GM18951 (cell line): Measurements from ENCODE around the gene MEGF11.

Experiments
- POLR2A ChIP-seq: IDR thresholded peaks from 4 replicates; pipeline ENCODE4 v1.6.1; 2011; ENCODE audit warnings: mild to moderate bottlenecking; ENCODE audit not compliant: insufficient read length, insufficient read depth; ENCODE audit errors: extremely low read depth
- in situ Hi-C: fragments of 300-500 bp; cut with MboI; formaldehyde crosslinking; loops from one replicate; pipeline ENCODE4 v1.12.0; 2022; ENCODE audit warnings: low sequenced_read_pairs, mixed read lengths, inconsistent platforms; ENCODE audit not compliant: unreplicated experiment

MEGF11 gene

GRCh38 chr15:65916664-65917406, 336.7 kb downstream of the MEGF11 start:
- no peak for TF ChIP-seq POLR2A
- in situ Hi-C loops: no loop called here

DNA sequence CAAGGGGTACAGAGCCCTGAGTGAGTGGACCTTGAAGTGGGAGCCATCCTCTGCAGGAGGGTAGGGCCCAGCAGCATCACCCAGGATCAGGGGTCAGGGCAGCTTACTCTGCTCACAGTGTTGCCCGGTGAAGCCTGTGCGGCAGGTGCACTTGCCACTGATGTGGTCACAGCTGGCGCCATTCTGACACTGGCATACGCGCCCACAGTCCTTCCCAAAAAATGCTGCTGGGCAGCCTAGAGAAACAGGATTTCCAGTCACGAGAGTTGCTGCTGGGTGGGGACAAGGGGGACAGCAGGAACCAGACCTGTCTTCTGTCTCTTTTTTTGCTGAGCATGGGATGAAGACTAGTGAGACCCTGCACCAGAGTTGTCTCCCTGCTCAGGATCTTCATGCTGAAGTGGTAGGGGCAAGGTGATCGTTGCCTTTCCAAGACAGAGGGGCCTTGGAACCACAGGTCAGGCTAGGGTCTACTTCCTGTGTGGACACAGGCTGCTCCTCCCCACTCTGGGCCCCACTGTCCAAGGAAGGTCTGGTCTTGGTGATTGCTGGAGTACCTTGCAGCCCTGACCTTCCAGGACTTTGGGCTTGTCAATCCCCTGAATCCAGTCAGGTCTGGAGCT, 337.4 kb downstream of the MEGF11 start:
- in situ Hi-C loops: no loop called here

GRCh38 chr15:65914981-65915925, 338.3 kb downstream of the MEGF11 start:
- in situ Hi-C loops: no loop called here

More for the DNA sequence above, 337.4 kb downstream of the MEGF11 start:
- no peak for TF ChIP-seq POLR2A

GRCh38 chr15:65914386-65914785, 339.2 kb downstream of the MEGF11 start:
- no peak for TF ChIP-seq POLR2A
- in situ Hi-C loops: no loop called here

More at GRCh38 chr15:65914981-65915925, 338.3 kb downstream of the MEGF11 start:
- no peak for TF ChIP-seq POLR2A

GRCh38 chr15:65913631-65914199, 339.8 kb downstream of the MEGF11 start:
- in situ Hi-C loops: no loop called here
- TF ChIP-seq POLR2A: no peak

GRCh38 chr15:65912235-65912634, 341.3 kb downstream of the MEGF11 start:
- in situ Hi-C loops: no loop called here
- no peak for TF ChIP-seq POLR2A

- in situ Hi-C loops: no loop called here
- TF ChIP-seq POLR2A: no peak
Measured at GRCh38 chr15:65910341-65910740, 343.2 kb downstream of the MEGF11 start.

- in situ Hi-C loops: no loop called here
- TF ChIP-seq POLR2A: no peak
Measured at GRCh38 chr15:65909831-65910230, 343.7 kb downstream of the MEGF11 start.

GRCh38 chr15:65908876-65909275, 344.7 kb downstream of the MEGF11 start:
- in situ Hi-C loops: no loop called here
- no peak for TF ChIP-seq POLR2A

DNA sequence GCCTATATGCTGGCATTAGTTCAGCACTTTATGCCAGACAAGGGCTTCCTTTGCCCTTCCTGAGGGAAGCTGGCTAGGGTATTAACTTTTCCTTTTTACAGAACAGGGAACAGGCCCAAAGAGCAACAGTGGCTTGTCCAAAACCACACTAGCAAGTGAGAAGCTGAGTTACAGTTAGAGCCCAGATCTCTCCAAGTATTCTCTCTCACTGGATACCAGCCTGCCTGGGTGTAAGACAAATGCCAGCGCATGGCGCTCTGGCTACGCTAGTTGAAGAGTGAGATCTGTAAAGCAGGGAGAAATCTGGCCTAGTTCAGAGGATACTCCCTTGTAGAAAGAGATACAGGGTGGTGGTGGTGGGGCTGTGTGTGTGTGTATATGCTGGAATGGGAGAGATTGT, 345.9 kb downstream of the MEGF11 start:
- TF ChIP-seq POLR2A: no peak
- in situ Hi-C loops: no loop called here

DNA sequence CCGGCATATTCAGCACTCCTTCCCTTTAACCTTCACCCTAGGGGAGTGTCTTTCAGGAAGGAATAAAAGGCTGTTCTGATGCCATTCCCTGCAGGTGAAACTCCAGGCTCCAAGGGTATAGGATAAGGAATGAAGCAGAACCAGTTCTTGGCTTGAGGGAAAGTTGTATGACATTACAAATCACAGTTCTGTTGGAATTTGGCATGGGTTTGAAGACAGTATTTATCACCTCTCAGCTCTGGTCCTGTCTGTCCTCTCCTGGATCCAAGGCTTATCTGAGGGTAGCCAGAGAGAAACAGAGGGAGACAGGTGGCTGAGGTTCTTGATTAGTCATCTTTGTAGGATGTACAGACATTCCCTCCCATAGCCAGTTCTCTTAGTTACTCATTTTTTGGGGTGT, 347.2 kb downstream of the MEGF11 start:
- no peak for TF ChIP-seq POLR2A
- in situ Hi-C loops: no loop called here

DNA sequence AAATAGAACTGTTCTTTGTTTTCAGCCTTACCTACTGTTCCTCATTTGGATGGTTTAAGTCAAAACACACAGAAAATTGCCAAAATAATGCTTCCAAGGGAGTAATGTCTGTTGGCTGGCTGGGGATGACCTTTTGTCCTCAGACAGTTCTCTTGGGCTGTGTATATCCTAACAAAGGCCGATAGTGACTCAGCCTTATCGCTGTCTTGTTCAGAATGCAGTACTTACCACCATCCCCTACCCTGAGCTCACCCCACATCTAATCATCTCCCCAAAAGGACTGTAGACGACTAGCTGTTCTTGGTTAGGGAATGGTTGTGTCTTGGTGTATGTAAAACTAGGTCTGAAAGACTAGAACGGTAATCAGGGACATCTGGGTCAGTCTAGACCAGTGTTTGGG, 349.2 kb downstream of the MEGF11 start:
- in situ Hi-C loops: no loop called here
- TF ChIP-seq POLR2A: no peak
